GM12873 (cell line): ENCODE measurements around the gene HSH2D.

ENCODE experiments used
- CTCF ChIP-seq: IDR thresholded peaks from 2 replicates; pipeline ENCODE4 v1.5.1; 2012; ENCODE audit warnings: low read depth, mild to moderate bottlenecking, moderate library complexity, low read length, control low read depth; ENCODE audit not compliant: insufficient read depth; ENCODE audit errors: missing control alignments

Gene HSH2D

GRCh38 chr19:16115301-16116039 lies 28.0 kb upstream of the HSH2D start:
- TF ChIP-seq CTCF: no peak

- no peak for TF ChIP-seq CTCF
These were observed 27.4 kb upstream of the HSH2D start for GRCh38 chr19:16116067-16116466.

GRCh38 chr19:16117594-16118033 lies 25.9 kb upstream of the HSH2D start:
- TF ChIP-seq CTCF: peak; percentile 59

- no peak for TF ChIP-seq CTCF
These were observed 24.9 kb upstream of the HSH2D start for GRCh38 chr19:16118489-16119033.

GRCh38 chr19:16121141-16121540 lies 22.3 kb upstream of the HSH2D start:
- TF ChIP-seq CTCF: no peak

- TF ChIP-seq CTCF: no peak
These were observed 21.5 kb upstream of the HSH2D start for GRCh38 chr19:16121967-16122366.

- TF ChIP-seq CTCF: no peak
These were observed 18.5 kb upstream of the HSH2D start for GRCh38 chr19:16124953-16125352.
